ENCODE measurements around the gene KDM6B. TPM values are rescaled to one million over a fixed set of nuclear protein-coding genes. Genes with fewer than 3 reads are reported as not detected.
A peak's percentile ranks its signal among the peaks of the same experiment; 100 is the strongest.
"Not testable (repeated sequence)": the region's sequence is repeated elsewhere in the genome, so short reads cannot be mapped to it uniquely, and the experiment has no call there.

The KDM6B gene
- total and polyA plus RNA-seq, 8 donors: 4.6 to 27.2 (median 10.9) TPM

DNA sequence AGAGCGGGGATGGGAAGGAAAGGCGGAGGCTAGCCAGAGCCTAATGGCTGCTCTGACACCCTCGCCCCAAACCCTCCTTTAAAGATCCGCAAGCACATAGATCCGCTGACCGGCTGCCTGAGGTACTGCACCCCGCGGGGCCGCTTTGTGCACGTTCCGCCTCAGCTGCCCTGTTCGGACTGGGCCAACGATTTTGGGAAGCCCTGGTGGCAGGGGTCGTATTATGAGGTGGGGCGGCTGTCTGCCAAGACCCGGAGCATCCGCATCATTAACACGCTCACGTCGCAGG is 24.4 kb downstream of the KDM6B start:
- WGBS, 5 donors: 19 to 32% (median 23%) methylated on average over 20 of the region's 20 CpGs
- no peak for TF ChIP-seq POLR2A (IDR thresholded peaks at IDR 0.05)
- TF ChIP-seq, protein P1, sequence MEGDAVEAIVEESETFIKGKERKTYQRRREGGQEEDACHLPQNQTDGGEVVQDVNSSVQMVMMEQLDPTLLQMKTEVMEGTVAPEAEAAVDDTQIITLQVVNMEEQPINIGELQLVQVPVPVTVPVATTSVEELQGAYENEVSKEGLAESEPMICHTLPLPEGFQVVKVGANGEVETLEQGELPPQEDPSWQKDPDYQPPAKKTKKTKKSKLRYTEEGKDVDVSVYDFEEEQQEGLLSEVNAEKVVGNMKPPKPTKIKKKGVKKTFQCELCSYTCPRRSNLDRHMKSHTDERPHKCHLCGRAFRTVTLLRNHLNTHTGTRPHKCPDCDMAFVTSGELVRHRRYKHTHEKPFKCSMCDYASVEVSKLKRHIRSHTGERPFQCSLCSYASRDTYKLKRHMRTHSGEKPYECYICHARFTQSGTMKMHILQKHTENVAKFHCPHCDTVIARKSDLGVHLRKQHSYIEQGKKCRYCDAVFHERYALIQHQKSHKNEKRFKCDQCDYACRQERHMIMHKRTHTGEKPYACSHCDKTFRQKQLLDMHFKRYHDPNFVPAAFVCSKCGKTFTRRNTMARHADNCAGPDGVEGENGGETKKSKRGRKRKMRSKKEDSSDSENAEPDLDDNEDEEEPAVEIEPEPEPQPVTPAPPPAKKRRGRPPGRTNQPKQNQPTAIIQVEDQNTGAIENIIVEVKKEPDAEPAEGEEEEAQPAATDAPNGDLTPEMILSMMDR (IDR thresholded peaks at IDR 0.05): peak in 4 of 7 experiments; percentile 24 to 49 (median 44)
- Histone ChIP-seq H3K4me1 (peaks cover 36 to 56% (median 46%) of the 10 kb centered on the region in 4 donors), H3K36me3 (peaks cover 6 to 41% (median 29%) of the 10 kb centered on the region in 4 donors), H3K9me3 (no peaks in the 10 kb centered on the region), H3K4me3 (peak overlapping the region; percentile 64 to 77 (median 68)), H3K27me3 (no peaks in the 10 kb centered on the region), H3K27ac (peak overlapping the region; percentile 93 to 96 (median 94))
- intact Hi-C loops (cut with DNase I; ENCODE audit: low total_unique reads): loop anchor here (10.0 kb wide), 1 partner anchor 114 kb away; no protein-coding TSS in a partner anchor
- DNase-seq: peak in 1 of 2 donors; percentile 79

DNA sequence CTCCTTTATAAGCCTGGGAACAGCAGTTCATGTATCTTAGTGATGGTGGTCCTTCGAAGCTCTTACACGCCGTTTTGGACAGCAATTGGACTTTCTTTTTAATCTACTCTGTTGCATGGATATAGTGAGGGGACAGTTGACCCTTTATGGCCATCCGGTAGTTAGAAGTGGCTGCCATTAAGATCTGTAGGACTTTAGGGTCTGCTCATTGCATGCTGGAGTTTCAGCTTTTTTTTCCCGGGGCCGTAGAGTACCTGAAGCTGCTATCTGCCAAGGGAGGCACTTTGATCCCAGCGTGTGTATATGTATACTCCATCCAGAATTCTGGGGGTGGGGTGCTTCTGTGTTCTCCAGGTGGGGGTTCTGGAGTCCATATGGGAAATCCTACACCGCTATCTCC is 25.0 kb downstream of the KDM6B start:
- TF ChIP-seq, protein P1 (IDR thresholded peaks at IDR 0.05): no peak
- TF ChIP-seq EP300 (IDR thresholded peaks at IDR 0.05) (no peak), POLR2A (IDR thresholded peaks at IDR 0.05) (no peak), POLR2AphosphoS5 (IDR thresholded peaks at IDR 0.05) (no peak)
- DNase-seq: peak in 1 of 2 donors; percentile 7
- intact Hi-C loops (cut with DNase I; ENCODE audit: low total_unique reads): loop anchor here (10.0 kb wide), 1 partner anchor 114 kb away; no protein-coding TSS in a partner anchor
- Histone ChIP-seq H3K9me3 (no peaks in the 10 kb centered on the region), H3K4me3 (peak overlapping the region; percentile 64 to 77 (median 68)), H3K27ac (peak overlapping the region in 3 of 5 donors; percentile 94 to 96 (median 94)), H3K36me3 (peaks cover under 1 to 35% (median 25%) of the 10 kb centered on the region in 4 donors), H3K27me3 (no peaks in the 10 kb centered on the region), H3K4me1 (peaks cover 36 to 59% (median 49%) of the 10 kb centered on the region in 4 donors)
- WGBS, 5 donors: 69 to 80% (median 75%) methylated on average over 8 of the region's 8 CpGs

DNA sequence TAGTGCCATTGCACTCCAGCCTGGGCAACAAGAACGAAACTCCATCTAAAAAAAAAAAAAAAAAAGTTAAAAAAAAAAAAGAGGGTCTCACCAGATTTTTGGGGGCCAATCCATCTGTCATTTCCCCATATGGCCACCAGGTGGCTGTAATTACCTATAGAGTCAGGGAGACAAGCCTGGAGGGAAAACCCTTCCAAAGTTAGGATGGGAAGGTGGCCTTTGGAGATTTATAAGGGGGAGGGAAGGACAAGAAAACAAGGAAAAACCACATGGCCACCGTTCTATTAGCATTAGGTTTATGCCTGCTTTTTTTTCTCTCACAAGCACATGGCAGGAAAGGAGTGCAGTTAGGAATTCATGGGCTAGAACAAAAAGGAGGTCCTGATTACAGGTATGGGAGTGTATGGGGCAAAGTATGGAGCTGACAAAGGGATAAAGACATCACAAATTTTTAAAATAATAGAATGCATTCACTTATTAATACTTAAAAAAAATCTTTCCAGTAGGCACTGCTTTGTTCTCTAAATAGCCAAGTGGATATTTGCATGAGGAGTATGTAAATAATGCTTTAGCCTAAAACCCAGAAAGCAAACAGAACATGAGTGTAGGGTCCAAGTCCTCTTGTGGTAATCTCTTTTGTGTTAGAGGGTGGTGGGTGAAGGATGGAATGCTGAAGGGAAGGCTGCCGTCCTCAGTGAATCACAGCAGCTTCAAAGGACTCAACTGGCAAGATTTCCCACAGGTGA is 28.8 kb downstream of the KDM6B start:
- H3K27ac ChIP-seq: peak overlapping the region in 3 of 5 donors; percentile 7 to 34 (median 18)
- TF ChIP-seq, protein P1 (IDR thresholded peaks at IDR 0.05): peak in 6 of 7 experiments; percentile 34 to 95 (median 85)
- TF ChIP-seq POLR2AphosphoS5 (IDR thresholded peaks at IDR 0.05): no peak
- peaks cover 0 to 30% (median 15%) of the 10 kb centered on the region in 4 donors for H3K36me3 ChIP-seq
- intact Hi-C loops (cut with DNase I; ENCODE audit: low total_unique reads): no loop called here
- peaks cover 19 to 39% (median 32%) of the 10 kb centered on the region in 4 donors for H3K4me1 ChIP-seq
- no peaks in the 10 kb centered on the region for H3K27me3 ChIP-seq
- 13 to 23% (median 18%) methylated on average over 3 of the region's 3 CpGs for WGBS, 5 donors
- DNase-seq: peak in 1 of 2 donors; percentile 77
- H3K9me3 ChIP-seq: no peaks in the 10 kb centered on the region
- no peak overlapping the region for H3K4me3 ChIP-seq

DNA sequence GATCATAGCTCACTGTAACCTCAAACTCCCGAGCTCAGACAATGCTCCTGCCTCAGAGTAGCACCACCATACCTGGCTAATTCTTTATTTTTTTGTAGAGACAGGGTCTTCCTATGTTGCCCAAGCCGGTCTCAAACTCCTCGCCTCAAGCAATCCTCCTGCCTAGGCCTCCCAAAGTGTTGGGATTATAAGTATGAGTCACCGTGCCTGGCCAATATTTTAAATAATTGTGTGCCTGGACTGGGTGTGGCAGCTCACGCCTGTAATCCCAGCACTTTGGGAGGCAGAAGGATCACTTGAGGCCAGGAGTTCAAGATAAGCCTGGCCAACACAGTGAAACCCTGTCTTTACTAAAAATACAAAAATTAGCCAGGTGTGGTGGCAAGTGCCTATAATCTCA is 30.4 kb downstream of the KDM6B start:
- H3K9me3 ChIP-seq; DNase-seq; intact Hi-C loops (cut with DNase I; ENCODE audit: low total_unique reads); H3K27me3 ChIP-seq; H3K27ac ChIP-seq; H3K4me3 ChIP-seq: not testable (repeated sequence)
- 55 to 72% (median 64%) methylated on average over 5 of the region's 5 CpGs for WGBS, 5 donors
- H3K4me1 ChIP-seq: peaks cover 6 to 34% (median 19%) of the 10 kb centered on the region in 4 donors
- H3K36me3 ChIP-seq: peaks cover 0 to 32% (median 15%) of the 10 kb centered on the region in 4 donors

All from stomach (tissue), 9 donors.